ENCODE data around the gene GPATCH8. TPM values are rescaled to one million over a fixed set of nuclear protein-coding genes. Genes with fewer than 3 reads are reported as not detected.

GPATCH8 gene
- total and polyA plus RNA-seq, 4 donors: 36.0 to 42.0 (median 36.9) TPM

DNA sequence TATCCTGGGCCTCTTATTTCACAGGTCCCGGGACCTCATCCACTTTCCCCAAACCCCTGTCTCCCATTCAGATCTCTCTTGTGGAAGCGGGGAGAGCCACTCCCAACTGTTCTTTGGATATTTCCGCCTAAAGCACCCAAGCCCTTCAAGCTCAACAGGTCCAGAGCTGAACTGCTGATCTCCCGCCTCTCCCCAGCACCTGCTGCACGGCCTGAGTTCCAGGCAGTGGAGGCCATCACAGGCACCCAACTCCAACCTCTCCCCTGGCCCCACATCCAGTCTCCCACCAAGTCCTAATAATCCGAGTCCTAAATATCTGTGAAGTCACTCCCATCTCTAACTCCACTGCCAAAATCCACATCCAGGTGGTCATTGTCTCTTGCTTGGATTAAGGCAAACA lies 120.3 kb downstream of the GPATCH8 start:
- no peaks in the 10 kb centered on the region for H3K9me3 ChIP-seq (ENCODE audit: control insufficient read depth, insufficient read depth, low read length)
- H3K27me3 ChIP-seq (ENCODE audit: control insufficient read depth, insufficient read depth, low read length): peaks cover 13% of the 10 kb centered on the region
- peaks cover 10% of the 10 kb centered on the region for H3K36me3 ChIP-seq (ENCODE audit: control insufficient read depth, insufficient read depth, low read length)
- WGBS (ENCODE audit: insufficient coverage): 86% methylated on average over 6 of the region's 6 CpGs
- H3K4me3 ChIP-seq (ENCODE audit: low read depth, low read length): no peak overlapping the region
- no peak for DNase-seq (ENCODE audit: low read depth in 4 of 6, low spot score in 6 of 6)
- H3K27ac ChIP-seq (ENCODE audit: low read depth, low read length): no peak overlapping the region
- H3K4me1 ChIP-seq (ENCODE audit: control insufficient read depth, insufficient read depth, low read length): peaks cover 19% of the 10 kb centered on the region

DNA sequence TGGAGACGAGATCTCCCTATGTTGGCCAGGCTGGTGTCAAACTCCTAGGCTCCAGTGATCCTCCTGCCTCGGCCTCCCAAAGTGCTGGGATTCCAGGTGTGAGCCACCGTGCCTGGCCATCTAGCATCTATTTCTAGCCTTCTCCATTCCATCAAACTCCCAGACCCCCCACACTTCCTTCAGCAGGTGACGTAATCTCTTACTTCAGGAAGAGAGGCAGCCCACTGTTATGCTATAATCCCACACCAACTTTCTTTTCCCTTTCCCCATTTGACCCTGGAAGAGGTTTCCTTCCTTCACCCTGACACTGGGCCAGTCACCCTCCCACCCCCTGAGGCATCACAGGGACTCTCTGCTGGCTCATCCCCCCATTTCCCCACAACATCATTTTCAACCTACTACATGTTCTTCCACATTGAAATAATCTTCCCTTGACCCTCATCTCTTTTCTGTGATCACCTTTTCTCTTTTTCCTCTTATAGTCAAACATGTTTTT lies 121.3 kb downstream of the GPATCH8 start:
- 92% methylated on average over 4 of the region's 4 CpGs for WGBS (ENCODE audit: insufficient coverage)
- peaks cover 10% of the 10 kb centered on the region for H3K36me3 ChIP-seq (ENCODE audit: control insufficient read depth, insufficient read depth, low read length)
- H3K9me3 ChIP-seq (ENCODE audit: control insufficient read depth, insufficient read depth, low read length): no peaks in the 10 kb centered on the region
- DNase-seq (ENCODE audit: low read depth in 4 of 6, low spot score in 6 of 6): no peak
- H3K4me3 ChIP-seq (ENCODE audit: low read depth, low read length): no peak overlapping the region
- H3K27me3 ChIP-seq (ENCODE audit: control insufficient read depth, insufficient read depth, low read length): peaks cover 13% of the 10 kb centered on the region
- peaks cover 21% of the 10 kb centered on the region for H3K4me1 ChIP-seq (ENCODE audit: control insufficient read depth, insufficient read depth, low read length)
- no peak overlapping the region for H3K27ac ChIP-seq (ENCODE audit: low read depth, low read length)

DNA sequence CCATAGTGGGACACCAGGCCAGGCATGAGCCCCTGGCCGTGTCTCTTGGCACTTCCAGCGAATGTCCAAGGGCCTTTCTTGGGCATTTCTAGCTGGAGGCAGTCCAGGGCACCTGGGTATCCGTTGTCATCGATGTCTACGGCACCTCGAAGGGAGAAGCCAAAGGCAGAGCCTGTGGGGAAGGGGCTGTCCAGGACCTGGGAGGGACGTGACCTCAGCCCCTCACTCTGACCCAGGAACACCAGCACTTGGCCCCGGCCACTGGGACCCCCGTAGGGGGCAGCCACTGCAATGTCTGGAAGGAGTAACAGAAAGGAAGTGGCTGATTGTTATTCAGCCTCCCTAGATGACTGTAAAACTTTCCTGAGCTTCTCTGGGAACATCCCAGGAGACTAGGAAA lies 122.4 kb downstream of the GPATCH8 start:
- no peak overlapping the region for H3K27ac ChIP-seq (ENCODE audit: low read depth, low read length)
- H3K4me3 ChIP-seq (ENCODE audit: low read depth, low read length): no peak overlapping the region
- peaks cover 28% of the 10 kb centered on the region for H3K4me1 ChIP-seq (ENCODE audit: control insufficient read depth, insufficient read depth, low read length)
- peaks cover 11% of the 10 kb centered on the region for H3K27me3 ChIP-seq (ENCODE audit: control insufficient read depth, insufficient read depth, low read length)
- no peak for DNase-seq (ENCODE audit: low read depth in 4 of 6, low spot score in 6 of 6)
- WGBS (ENCODE audit: insufficient coverage): 87% methylated on average over 6 of the region's 9 CpGs
- H3K9me3 ChIP-seq (ENCODE audit: control insufficient read depth, insufficient read depth, low read length): no peaks in the 10 kb centered on the region
- H3K36me3 ChIP-seq (ENCODE audit: control insufficient read depth, insufficient read depth, low read length): peaks cover 12% of the 10 kb centered on the region

DNA sequence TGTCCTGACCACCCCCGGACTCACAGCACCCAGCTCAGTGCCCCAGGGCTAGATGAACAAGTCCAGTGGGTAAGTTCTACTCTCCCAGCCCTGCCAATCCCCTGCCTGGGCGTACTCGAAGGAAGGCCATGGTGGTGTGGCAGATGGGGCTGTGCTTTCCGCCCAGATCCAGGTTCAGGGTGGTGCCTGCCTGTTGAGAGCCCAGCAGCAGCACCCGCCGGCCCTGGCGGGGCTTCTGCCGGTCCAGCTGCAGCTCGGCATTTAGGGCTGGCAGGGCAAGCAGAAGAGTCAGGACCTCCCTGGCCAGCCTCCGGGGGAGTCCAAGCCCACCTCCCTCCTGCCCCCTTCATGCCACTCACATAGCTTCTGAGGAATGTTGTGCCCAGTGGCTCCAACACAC lies 123.3 kb downstream of the GPATCH8 start:
- Histone ChIP-seq H3K9me3 (ENCODE audit: control insufficient read depth, insufficient read depth, low read length) (no peaks in the 10 kb centered on the region), H3K4me1 (ENCODE audit: control insufficient read depth, insufficient read depth, low read length) (peaks cover 27% of the 10 kb centered on the region), H3K27me3 (ENCODE audit: control insufficient read depth, insufficient read depth, low read length) (peaks cover 5% of the 10 kb centered on the region), H3K36me3 (ENCODE audit: control insufficient read depth, insufficient read depth, low read length) (peaks cover 16% of the 10 kb centered on the region), H3K4me3 (ENCODE audit: low read depth, low read length) (no peak overlapping the region), H3K27ac (ENCODE audit: low read depth, low read length) (no peak overlapping the region)
- 94% methylated on average over 9 of the region's 10 CpGs for WGBS (ENCODE audit: insufficient coverage)
- no peak for DNase-seq (ENCODE audit: low read depth in 4 of 6, low spot score in 6 of 6)

DNA sequence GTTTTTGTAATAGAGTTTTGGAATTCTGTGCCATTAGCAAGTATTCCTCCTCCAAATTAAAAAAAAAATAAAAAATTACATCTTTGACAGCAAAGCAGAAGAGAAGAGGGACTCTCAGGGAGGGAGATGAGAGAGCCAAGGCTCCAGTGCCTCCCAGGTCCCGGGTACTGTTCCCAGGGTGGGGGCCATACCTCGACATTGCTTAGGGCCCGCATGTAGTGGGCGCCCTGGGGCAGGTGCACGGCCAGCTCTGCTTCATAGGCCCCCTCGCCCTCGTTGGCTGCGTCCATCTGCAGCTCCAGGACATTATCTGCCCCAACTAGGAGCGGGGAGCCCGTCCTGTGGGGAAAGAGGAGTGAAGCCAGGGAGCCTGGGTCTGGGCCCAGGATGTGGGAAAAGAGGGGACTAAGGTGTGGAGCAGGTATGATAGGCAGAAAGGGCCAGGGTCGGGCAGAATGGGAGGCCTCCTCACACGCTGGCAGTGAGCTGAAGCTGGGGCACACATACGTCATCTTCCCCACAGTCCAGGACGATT lies 125.0 kb downstream of the GPATCH8 start:
- WGBS (ENCODE audit: insufficient coverage): 85% methylated on average over 14 of the region's 14 CpGs

DNA sequence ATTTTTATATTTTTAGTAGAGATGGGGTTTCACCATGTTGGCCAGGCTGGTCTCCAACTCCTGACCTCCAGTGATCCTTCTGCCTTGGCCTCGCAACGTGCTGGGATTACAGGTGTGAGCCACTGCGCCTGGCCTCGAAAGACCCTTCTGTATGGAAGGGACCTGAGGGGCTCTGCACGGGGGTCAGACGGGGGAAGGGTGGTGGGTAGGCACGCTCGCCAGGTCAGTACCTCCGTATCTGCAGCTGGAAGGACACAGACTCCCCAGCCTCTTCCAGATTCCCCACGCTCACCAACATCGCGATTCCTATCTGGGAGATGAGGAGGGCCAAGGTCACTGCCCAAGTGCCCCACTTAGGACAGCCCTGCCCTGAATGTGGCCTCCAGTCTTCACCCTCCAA lies 126.4 kb downstream of the GPATCH8 start:
- peaks cover 19% of the 10 kb centered on the region for H3K36me3 ChIP-seq (ENCODE audit: control insufficient read depth, insufficient read depth, low read length)
- no peak overlapping the region for H3K4me3 ChIP-seq (ENCODE audit: low read depth, low read length)
- H3K4me1 ChIP-seq (ENCODE audit: control insufficient read depth, insufficient read depth, low read length): peaks cover 19% of the 10 kb centered on the region
- H3K9me3 ChIP-seq (ENCODE audit: control insufficient read depth, insufficient read depth, low read length): no peaks in the 10 kb centered on the region
- WGBS (ENCODE audit: insufficient coverage): 83% methylated on average over 10 of the region's 12 CpGs
- H3K27ac ChIP-seq (ENCODE audit: low read depth, low read length): no peak overlapping the region
- no peaks in the 10 kb centered on the region for H3K27me3 ChIP-seq (ENCODE audit: control insufficient read depth, insufficient read depth, low read length)
- no peak for DNase-seq (ENCODE audit: low read depth in 4 of 6, low spot score in 6 of 6)

More for the DNA sequence above, 125.0 kb downstream of the GPATCH8 start:
- Histone ChIP-seq H3K9me3 (ENCODE audit: control insufficient read depth, insufficient read depth, low read length) (no peaks in the 10 kb centered on the region), H3K27me3 (ENCODE audit: control insufficient read depth, insufficient read depth, low read length) (no peaks in the 10 kb centered on the region), H3K36me3 (ENCODE audit: control insufficient read depth, insufficient read depth, low read length) (peaks cover 19% of the 10 kb centered on the region), H3K27ac (ENCODE audit: low read depth, low read length) (no peak overlapping the region), H3K4me3 (ENCODE audit: low read depth, low read length) (no peak overlapping the region), H3K4me1 (ENCODE audit: control insufficient read depth, insufficient read depth, low read length) (peaks cover 19% of the 10 kb centered on the region)
- DNase-seq (ENCODE audit: low read depth in 4 of 6, low spot score in 6 of 6): no peak

DNA sequence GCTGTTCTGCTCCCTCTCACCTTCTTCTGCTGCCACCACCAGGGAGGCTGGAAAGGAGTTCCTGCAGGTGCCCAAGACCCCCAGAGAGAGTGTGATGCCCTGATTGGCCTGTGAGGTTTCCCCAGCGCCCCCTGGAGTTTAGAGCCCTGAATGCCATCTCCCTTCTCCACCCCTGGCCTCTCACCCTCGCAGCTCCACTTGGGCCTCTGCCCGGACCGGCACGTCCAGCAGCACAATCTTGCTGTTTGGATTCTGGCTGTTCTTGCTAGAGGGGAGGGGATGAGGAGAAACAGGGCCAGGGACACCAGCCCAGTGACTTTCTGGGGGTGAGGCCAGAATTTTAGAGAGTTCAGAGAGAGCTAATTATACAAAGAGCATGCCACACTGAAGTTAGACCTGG lies 127.1 kb downstream of the GPATCH8 start:
- peak in 2 of 6 donors; percentile 22 to 66 for DNase-seq (ENCODE audit: low read depth in 4 of 6, low spot score in 6 of 6)
- peaks cover 19% of the 10 kb centered on the region for H3K36me3 ChIP-seq (ENCODE audit: control insufficient read depth, insufficient read depth, low read length)
- H3K4me1 ChIP-seq (ENCODE audit: control insufficient read depth, insufficient read depth, low read length): peaks cover 19% of the 10 kb centered on the region
- WGBS (ENCODE audit: insufficient coverage): 18% methylated on average over 4 of the region's 5 CpGs
- H3K27me3 ChIP-seq (ENCODE audit: control insufficient read depth, insufficient read depth, low read length): no peaks in the 10 kb centered on the region
- H3K9me3 ChIP-seq (ENCODE audit: control insufficient read depth, insufficient read depth, low read length): no peaks in the 10 kb centered on the region
- no peak overlapping the region for H3K4me3 ChIP-seq (ENCODE audit: low read depth, low read length)
- H3K27ac ChIP-seq (ENCODE audit: low read depth, low read length): no peak overlapping the region

DNA sequence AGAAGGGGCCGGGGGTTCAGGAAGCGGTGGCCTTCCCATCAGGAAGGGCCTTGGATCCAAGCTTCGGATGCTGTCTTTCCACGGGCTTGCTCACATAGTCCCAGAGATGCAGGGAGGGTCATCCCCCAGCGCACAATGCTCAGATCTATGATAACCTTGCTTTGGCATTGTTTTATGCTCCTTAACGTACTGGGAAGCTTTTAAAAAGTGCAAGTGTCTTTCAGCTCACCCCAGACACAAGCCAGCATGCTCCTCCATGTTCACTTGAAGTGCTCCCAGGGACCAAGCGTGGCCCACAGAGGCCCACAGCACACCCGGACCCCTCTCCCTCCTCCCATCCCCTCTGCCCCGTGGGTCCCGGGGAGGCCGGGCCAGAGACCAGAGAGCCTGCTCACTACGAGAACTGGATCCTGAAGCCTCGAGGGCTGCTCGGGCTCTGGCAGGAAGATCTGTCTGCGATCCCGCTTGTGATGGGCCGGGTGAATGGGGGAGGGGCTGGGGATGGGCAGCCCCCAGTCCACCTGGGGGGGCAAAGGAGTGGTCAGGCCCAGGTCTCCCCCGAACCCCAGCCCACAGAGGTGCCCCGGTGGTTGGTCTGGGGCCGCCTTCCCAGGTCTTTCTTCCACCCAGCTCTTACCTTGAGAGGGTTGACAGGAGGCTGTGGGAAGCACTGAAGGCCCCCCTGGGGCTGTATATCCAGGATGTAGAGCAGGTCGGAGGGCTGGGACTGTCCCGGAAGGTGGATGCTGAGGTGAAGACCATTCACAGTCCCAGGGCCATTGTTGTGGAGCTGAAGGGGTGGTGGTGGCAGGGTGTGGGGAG lies 127.8 kb downstream of the GPATCH8 start:
- DNase-seq (ENCODE audit: low read depth in 4 of 6, low spot score in 6 of 6): no peak
- peaks cover 16% of the 10 kb centered on the region for H3K36me3 ChIP-seq (ENCODE audit: control insufficient read depth, insufficient read depth, low read length)
- no peak overlapping the region for H3K27ac ChIP-seq (ENCODE audit: low read depth, low read length)
- no peaks in the 10 kb centered on the region for H3K27me3 ChIP-seq (ENCODE audit: control insufficient read depth, insufficient read depth, low read length)
- peaks cover 19% of the 10 kb centered on the region for H3K4me1 ChIP-seq (ENCODE audit: control insufficient read depth, insufficient read depth, low read length)
- H3K4me3 ChIP-seq (ENCODE audit: low read depth, low read length): no peak overlapping the region
- H3K9me3 ChIP-seq (ENCODE audit: control insufficient read depth, insufficient read depth, low read length): no peaks in the 10 kb centered on the region
- 38% methylated on average over 21 of the region's 22 CpGs for WGBS (ENCODE audit: insufficient coverage)

DNA sequence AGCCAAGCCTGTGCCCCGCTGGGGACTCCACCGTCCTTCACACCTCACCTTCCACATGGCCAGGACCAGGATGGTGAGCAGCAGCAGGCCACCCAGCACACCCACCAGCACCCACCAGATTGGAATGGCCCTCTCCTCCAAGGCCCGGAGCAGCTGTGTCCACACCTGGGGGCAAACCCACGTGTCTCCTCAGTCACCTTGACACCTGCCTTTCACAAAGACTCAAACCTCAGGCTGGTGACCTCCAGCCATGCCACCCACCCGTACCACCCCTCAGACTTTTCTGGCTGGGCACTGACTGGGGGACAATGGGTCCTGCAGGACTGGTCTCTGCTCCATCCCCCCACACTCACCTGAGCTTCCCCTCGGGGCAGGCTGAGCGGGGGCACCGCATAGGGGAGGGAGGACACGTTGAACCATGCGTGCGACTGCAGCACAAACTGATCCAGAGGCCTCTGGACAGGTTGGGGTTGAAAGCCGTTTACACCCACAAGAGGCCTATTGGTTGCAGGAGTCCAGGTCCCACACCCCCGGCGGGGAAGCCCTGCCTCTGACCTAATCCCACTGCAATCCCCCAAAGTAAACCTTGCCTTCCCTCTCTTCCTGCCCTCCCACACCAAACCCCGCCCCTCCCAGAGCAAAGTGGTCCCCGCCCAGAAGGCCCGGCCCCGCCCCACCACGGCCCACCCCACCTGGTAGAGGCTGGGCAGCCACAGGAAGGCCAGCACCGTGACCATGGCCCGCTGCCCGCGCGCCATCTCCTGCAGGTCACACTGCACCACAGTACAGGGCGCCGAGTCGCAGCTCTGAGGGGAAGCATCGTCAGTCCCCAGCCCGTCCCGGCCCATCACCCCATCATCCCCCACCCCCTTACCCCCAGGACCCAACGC lies 128.7 kb downstream of the GPATCH8 start:
- WGBS (ENCODE audit: insufficient coverage): 41% methylated on average over 23 of the region's 31 CpGs
- DNase-seq (ENCODE audit: low read depth in 4 of 6, low spot score in 6 of 6): no peak
- Histone ChIP-seq H3K27ac (ENCODE audit: low read depth, low read length) (no peak overlapping the region), H3K9me3 (ENCODE audit: control insufficient read depth, insufficient read depth, low read length) (no peaks in the 10 kb centered on the region), H3K27me3 (ENCODE audit: control insufficient read depth, insufficient read depth, low read length) (no peaks in the 10 kb centered on the region), H3K36me3 (ENCODE audit: control insufficient read depth, insufficient read depth, low read length) (peaks cover 10% of the 10 kb centered on the region), H3K4me1 (ENCODE audit: control insufficient read depth, insufficient read depth, low read length) (peaks cover 19% of the 10 kb centered on the region), H3K4me3 (ENCODE audit: low read depth, low read length) (no peak overlapping the region)

Data from spinal cord (tissue), 10 donors.